AG10803 (cell line): ENCODE measurements around the gene GTF3C1.

Source experiments
- DNase-seq: peaks from one replicate; pipeline ENCODE4 v3.0.0; 2010; ENCODE audit warnings: low read depth
- H3K4me3 ChIP-seq: 2 replicates; pipeline ENCODE4 v1.5.1; 2011; ENCODE audit warnings: mild to moderate bottlenecking, low read length, control low read depth
- CTCF ChIP-seq: conservative IDR thresholded peaks from 2 replicates; pipeline ENCODE4 v1.5.1; 2011; ENCODE audit warnings: mild to moderate bottlenecking, low read length, control low read depth, inconsistent platforms

The GTF3C1 gene

GRCh38 chr16:27445502-27446175 lies 104.1 kb downstream of the GTF3C1 start:
- no peak overlapping the region for H3K4me3 ChIP-seq
- DNase-seq, result no peak
- no peak for TF ChIP-seq CTCF

- DNase-seq, result no peak
- no peak for TF ChIP-seq CTCF
- no peak overlapping the region for H3K4me3 ChIP-seq
Observed at GRCh38 chr16:27444470-27444869, 105.2 kb downstream of the GTF3C1 start.

- no peak for TF ChIP-seq CTCF
- DNase-seq, result peak; percentile 65
- H3K4me3 ChIP-seq, result no peak overlapping the region
Observed at GRCh38 chr16:27444015-27444414, 105.7 kb downstream of the GTF3C1 start.

GRCh38 chr16:27441998-27442397 lies 107.7 kb downstream of the GTF3C1 start:
- H3K4me3 ChIP-seq, result no peak overlapping the region
- no peak for DNase-seq
- TF ChIP-seq CTCF, result no peak

GRCh38 chr16:27441276-27441675 lies 108.4 kb downstream of the GTF3C1 start:
- TF ChIP-seq CTCF, result no peak
- no peak for DNase-seq
- H3K4me3 ChIP-seq, result no peak overlapping the region

GRCh38 chr16:27439271-27440018 lies 110.3 kb downstream of the GTF3C1 start:
- no peak overlapping the region for H3K4me3 ChIP-seq
- TF ChIP-seq CTCF, result no peak
- no peak for DNase-seq

GRCh38 chr16:27437946-27438345 lies 111.8 kb downstream of the GTF3C1 start:
- no peak for TF ChIP-seq CTCF
- no peak for DNase-seq
- no peak overlapping the region for H3K4me3 ChIP-seq
